ENCODE measurements around the gene STARD5. TPM values are rescaled to one million over a fixed set of nuclear protein-coding genes. Genes with fewer than 3 reads are reported as not detected.

Gene STARD5
- polyA plus RNA-seq, 2 of the 4 experiments (the other 2 are of a cell fraction) = 2.1 to 2.8 TPM

GRCh38 chr15:81316267-81316666 is 7.7 kb downstream of the STARD5 start:
- no peak overlapping the region for H3K4me2 ChIP-seq
- H3K4me3 ChIP-seq = no peak overlapping the region
- no peaks in the 10 kb centered on the region for H3K9me3 ChIP-seq
- H3K27ac ChIP-seq = no peak overlapping the region
- 83% methylated on average over 3 of the region's 3 CpGs for WGBS (ENCODE audit: missing lambda C conversion rate)
- ChIA-PET CTCF (no interaction called here), POLR2A (no interaction called here)
- H3K4me1 ChIP-seq = peaks cover 17% of the 10 kb centered on the region
- DNase-seq (ENCODE audit: low read depth in 1 of 2, low spot score in 1 of 2) = no peak
- no peak for ATAC-seq
- TF ChIP-seq ZFP36 (IDR thresholded peaks at IDR 0.05; ENCODE audit: borderline replicate concordance, partially characterized antibody) = peak; percentile 43
- TF ChIP-seq KDM5A (IDR thresholded peaks at IDR 0.05) = no peak
- no peak for TF ChIP-seq BCL3 (IDR thresholded peaks at IDR 0.05)
- no peak for TF ChIP-seq HOXA7 (CRISPR knock-in tag; IDR thresholded peaks at IDR 0.05)
- no peak for FAIRE-seq

GRCh38 chr15:81315452-81316175 is 8.3 kb downstream of the STARD5 start:
- Histone ChIP-seq H3K4me3 (no peak overlapping the region), H3K9me3 (no peaks in the 10 kb centered on the region), H3K4me2 (no peak overlapping the region), H3K27ac (no peak overlapping the region), H3K4me1 (peaks cover 17% of the 10 kb centered on the region)
- WGBS (ENCODE audit: missing lambda C conversion rate) = 88% methylated on average over 14 of the region's 14 CpGs
- CTCF ChIA-PET = no interaction called here
- ATAC-seq (no peak), DNase-seq (ENCODE audit: low read depth in 1 of 2, low spot score in 1 of 2) (no peak), FAIRE-seq (no peak)
- POLR2A ChIA-PET = no interaction called here
- TF ChIP-seq CBX8 (IDR thresholded peaks at IDR 0.05) = no peak
- TF ChIP-seq HDAC2 (IDR thresholded peaks at IDR 0.05) = no peak
- no peak for TF ChIP-seq ELK1 (IDR thresholded peaks at IDR 0.05; ENCODE audit: low read depth, low read length)
- no peak for TF ChIP-seq PBX3 (IDR thresholded peaks at IDR 0.05)
- TF ChIP-seq USF2 (IDR thresholded peaks at IDR 0.05) = no peak
- TF ChIP-seq ZC3H11A (IDR thresholded peaks at IDR 0.05) = no peak
- no peak for TF ChIP-seq BCL3 (IDR thresholded peaks at IDR 0.05)
- TF ChIP-seq NR3C1 (IDR thresholded peaks at IDR 0.05) = no peak
- TF ChIP-seq POLR2A (IDR thresholded peaks at IDR 0.05; ENCODE audit: low read length) = no peak
- TF ChIP-seq MAZ (IDR thresholded peaks at IDR 0.05; ENCODE audit: borderline replicate concordance, low read depth, low read length) = no peak
- no peak for TF ChIP-seq ZNF302 (CRISPR knock-in tag; IDR thresholded peaks at IDR 0.05)
- no peak for TF ChIP-seq ZFP36 (IDR thresholded peaks at IDR 0.05; ENCODE audit: borderline replicate concordance, partially characterized antibody)
- TF ChIP-seq HMGXB4 (CRISPR knock-in tag; IDR thresholded peaks at IDR 0.05; ENCODE audit: borderline replicate concordance) = no peak
- no peak for TF ChIP-seq TFCP2L1 (CRISPR knock-in tag; IDR thresholded peaks at IDR 0.05)
- TF ChIP-seq ZSCAN20 (CRISPR knock-in tag; IDR thresholded peaks at IDR 0.05) = no peak
- no peak for TF ChIP-seq RNF2 (IDR thresholded peaks at IDR 0.05; ENCODE audit: borderline replicate concordance, low read depth)
- TF ChIP-seq KDM5A (IDR thresholded peaks at IDR 0.05) = no peak
